H1 (cell line): ENCODE results near the gene AMHR2. TPM values are rescaled to one million over a fixed set of nuclear protein-coding genes. Genes with fewer than 3 reads are reported as not detected.

Experiments
- CTCF ChIA-PET: fragments of 300-600 bp; sonication (Branson Sonifier 250); formaldehyde crosslinking; loops from one replicate; lab custom pipeline; 2021; ENCODE audit not compliant: partially characterized antibody; lab: Charles Lee
- POLR2A ChIA-PET: fragments of 300-600 bp; sonication (Branson Sonifier 250); formaldehyde crosslinking; loops from one replicate; lab custom pipeline; 2021; ENCODE audit warnings: inconsistent platforms; ENCODE audit not compliant: partially characterized antibody; lab: Charles Lee
- DNase-seq, 2 experiments: peaks; one replicate each; pipeline versions ENCODE4 v3.0.0 to v3.0.0-alpha.2; 2010 to 2022; ENCODE audit warnings: low spot score in 2 of 2, low read depth in 1 of 2, mixed read lengths in 1 of 2
- FAIRE-seq: peaks from 2 replicates; lab custom pipeline; 2011; peaks lifted over from hg19 to GRCh38; lab: Jason Lieb, UNC
- H2AFZ ChIP-seq: 2 replicates; pipeline ENCODE4 v1.8.1; 2012; ENCODE audit warnings: low read length, inconsistent platforms
- H2AK5ac ChIP-seq: 2 replicates; pipeline ENCODE4 v1.6.1; 2013; ENCODE audit warnings: low read depth, low read length
- H2BK120ac ChIP-seq: replicated peaks from 2 replicates; pipeline ENCODE3; 2013; ENCODE audit warnings: low read depth, low read length, inconsistent platforms
- H2BK12ac ChIP-seq: 2 replicates; pipeline ENCODE4 v1.6.1; 2013; ENCODE audit warnings: low read depth, low read length
- H2BK15ac ChIP-seq: 2 replicates; pipeline ENCODE4 v1.6.1; 2013; ENCODE audit warnings: low read length
- H2BK20ac ChIP-seq: 2 replicates; pipeline ENCODE4 v1.6.1; 2013; ENCODE audit warnings: low read length
- H2BK5ac ChIP-seq: 2 replicates; pipeline ENCODE4 v1.6.1; 2013; ENCODE audit warnings: low read depth, low read length
- H3K14ac ChIP-seq: 2 replicates; pipeline ENCODE4 v1.6.1; 2013; ENCODE audit warnings: inconsistent platforms; ENCODE audit not compliant: insufficient read length
- H3K18ac ChIP-seq: 2 replicates; pipeline ENCODE4 v1.6.1; 2013; ENCODE audit warnings: low read length; ENCODE audit errors: extremely low read depth
- H3K23ac ChIP-seq: 2 replicates; pipeline ENCODE4 v1.6.1; 2013; ENCODE audit warnings: inconsistent platforms; ENCODE audit not compliant: insufficient read length
- H3K23me2 ChIP-seq: 2 replicates; pipeline ENCODE4 v1.6.1; 2013; ENCODE audit warnings: low read depth, low read length
- H3K27ac ChIP-seq: 2 replicates; pipeline ENCODE4 v1.6.1; 2011; ENCODE audit warnings: low read depth, low read length, inconsistent platforms
- H3K27me3 ChIP-seq, 4 experiments: replicated peaks in 1 of 4; 1 replicate in 1 of 4; 2 replicates in 3 of 4; pipeline versions ENCODE4 v1.6.1 to v1.8.1; 2011 to 2013; ENCODE audit warnings: low read length in 3 of 4, mild to moderate bottlenecking in 3 of 4, inconsistent platforms in 2 of 4, mixed read lengths in 2 of 4, moderate library complexity in 1 of 4; ENCODE audit not compliant: control insufficient read depth in 3 of 4, insufficient read depth in 3 of 4; ENCODE audit errors: extremely low read depth in 1 of 4
- H3K36me3 ChIP-seq, 4 experiments: 2 replicates each; pipeline versions ENCODE4 v1.6.1 to v1.8.1; 2011 to 2013; ENCODE audit warnings: mild to moderate bottlenecking in 4 of 4, low read length in 3 of 4, moderate library complexity in 2 of 4, control low read depth in 1 of 4, inconsistent platforms in 1 of 4; ENCODE audit not compliant: insufficient read depth in 4 of 4, control insufficient read depth in 2 of 4
- H3K4ac ChIP-seq: replicated peaks from 2 replicates; pipeline ENCODE3; 2013; ENCODE audit warnings: low read length, low read depth, mixed read lengths, inconsistent platforms; ENCODE audit not compliant: insufficient read length
- H3K4me1 ChIP-seq, 4 experiments: replicated peaks in 1 of 4; 1 replicate in 1 of 4; 2 replicates in 3 of 4; pipeline versions ENCODE4 v1.6.1 to v1.8.1; 2011 to 2013; ENCODE audit warnings: low read length in 3 of 4, inconsistent platforms in 2 of 4, mixed read lengths in 1 of 4; ENCODE audit not compliant: insufficient read depth in 4 of 4, control insufficient read depth in 3 of 4
- H3K4me2 ChIP-seq, 2 experiments: 2 replicates each; pipeline versions ENCODE4 v1.6.1 to v1.8.1; 2011 to 2013; ENCODE audit warnings: low read depth in 2 of 2, low read length in 2 of 2, control low read depth in 1 of 2, inconsistent platforms in 1 of 2, mild to moderate bottlenecking in 1 of 2; ENCODE audit not compliant: insufficient read depth in 1 of 2
- H3K4me3 ChIP-seq, 4 experiments: fragments of 200-600, 300-600 bp in 1 of 4; sonication (generic), shearing (Covaris generic), sonication (Bioruptor Twin) in 1 of 4; 2 replicates each; pipeline versions ENCODE4 v1.5.1 to v1.8.1; 2011 to 2016; ENCODE audit warnings: low read length in 4 of 4, low read depth in 3 of 4, control low read depth in 2 of 4, inconsistent platforms in 2 of 4, mild to moderate bottlenecking in 2 of 4, mixed read lengths in 1 of 4, moderate library complexity in 1 of 4; ENCODE audit not compliant: insufficient read depth in 2 of 4; ENCODE audit errors: extremely low read depth in 1 of 4
- H3K56ac ChIP-seq: replicated peaks from 2 replicates; pipeline ENCODE3; 2013; ENCODE audit warnings: low read depth, mild to moderate bottlenecking, mixed read lengths, low read length, inconsistent platforms; ENCODE audit not compliant: insufficient read length
- H3K79me1 ChIP-seq: 2 replicates; pipeline ENCODE4 v1.6.1; 2013; ENCODE audit warnings: low read depth, low read length, control low read depth
- H3K79me2 ChIP-seq, 2 experiments: 2 replicates each; pipeline versions ENCODE4 v1.6.1 to v1.8.1; 2012 to 2013; ENCODE audit warnings: low read length in 2 of 2, mild to moderate bottlenecking in 2 of 2, inconsistent platforms in 1 of 2; ENCODE audit not compliant: insufficient read depth in 2 of 2, control insufficient read depth in 1 of 2
- H3K9ac ChIP-seq, 4 experiments: replicated peaks in 1 of 4; 1 replicate in 1 of 4; 2 replicates in 3 of 4; pipeline versions ENCODE4 v1.6.1 to v1.8.1; 2011 to 2013; ENCODE audit warnings: low read depth in 3 of 4, low read length in 3 of 4, control low read depth in 2 of 4, mild to moderate bottlenecking in 2 of 4, moderate library complexity in 2 of 4, inconsistent platforms in 1 of 4; ENCODE audit errors: extremely low read depth in 1 of 4
- H3K9me3 ChIP-seq, 2 experiments: 2 replicates each; pipeline versions ENCODE4 v1.6.1 to v1.8.1; 2012 to 2013; ENCODE audit warnings: mild to moderate bottlenecking in 2 of 2, moderate library complexity in 2 of 2, control low read depth in 1 of 2, inconsistent platforms in 1 of 2, low read depth in 1 of 2, low read length in 1 of 2, mixed read lengths in 1 of 2; ENCODE audit not compliant: insufficient read depth in 2 of 2
- H4K20me1 ChIP-seq, 2 experiments: replicated peaks in 1 of 2; 2 replicates each; pipeline versions ENCODE3 to v1.8.1; 2011 to 2013; ENCODE audit warnings: inconsistent platforms in 2 of 2, low read length in 2 of 2, mild to moderate bottlenecking in 1 of 2; ENCODE audit not compliant: insufficient read depth in 2 of 2, control insufficient read depth in 1 of 2
- H4K5ac ChIP-seq: 2 replicates; pipeline ENCODE4 v1.6.1; 2013; ENCODE audit warnings: low read length, low read depth, mixed read lengths, inconsistent platforms; ENCODE audit not compliant: insufficient read length
- H4K8ac ChIP-seq: 2 replicates; pipeline ENCODE4 v1.8.0; 2013; ENCODE audit warnings: mild to moderate bottlenecking, moderate library complexity, low read length, inconsistent platforms; ENCODE audit not compliant: insufficient read depth; ENCODE audit errors: extremely low read depth
- H4K91ac ChIP-seq: replicated peaks from 2 replicates; pipeline ENCODE3; 2013; ENCODE audit warnings: low read length, mixed read lengths, inconsistent platforms; ENCODE audit not compliant: insufficient read length
- KDM4A ChIP-seq: IDR thresholded peaks from one replicate; pipeline ENCODE4 v1.7.1; 2012; ENCODE audit warnings: low read depth, mild to moderate bottlenecking, moderate library complexity, low read length, inconsistent platforms; ENCODE audit not compliant: severe bottlenecking
- KDM5A ChIP-seq: fragments of 200-600 bp; IDR thresholded peaks from 2 replicates; pipeline ENCODE4 v1.7.1; 2012; ENCODE audit warnings: mild to moderate bottlenecking, low read length, inconsistent platforms, mixed read lengths
- POLR2AphosphoS5 ChIP-seq: IDR thresholded peaks from 2 replicates; pipeline ENCODE4 v1.6.1; 2011; ENCODE audit warnings: low read depth, low read length
- TEAD4 ChIP-seq: IDR thresholded peaks from 2 replicates; pipeline ENCODE4 v1.6.1; 2012; ENCODE audit warnings: low read depth, low read length, inconsistent platforms, mixed read lengths
- WGBS, 2 experiments: shearing (Covaris generic) in 1 of 2; methylation state at CpG; one replicate each; pipeline versions ENCODE4 v1.1.6 to v1.1.7; 2013 to 2015; ENCODE audit warnings: low lambda C conversion rate in 2 of 2, mixed read lengths in 2 of 2, inconsistent platforms in 1 of 2, low coverage in 1 of 2, missing lambda C conversion rate in 1 of 2; ENCODE audit not compliant: insufficient replicate concordance in 2 of 2, insufficient coverage in 1 of 2, insufficient read length in 1 of 2; ENCODE audit errors: extremely low coverage in 1 of 2, missing lambda C conversion rate in 1 of 2; 5-methylcytosine and 5-hydroxymethylcytosine counted together
- polyA plus RNA-seq, 7 experiments: library from polyadenylated mRNA; depleted of rRNA in 3 of 7; stranded (reverse) in 5 of 7; unstranded in 2 of 7; fragments of >200 nt in 5 of 7; fragments of 200-250 nt in 2 of 7; gene quantifications; 1 replicate in 5 of 7; 2 replicates in 1 of 7; 4 replicates in 1 of 7; pipeline versions ENCODE4 v1.2.1 to v1.2.3, GENCODE V29; 2011 to 2013; ENCODE audit warnings: missing spikeins in 2 of 7, mixed read lengths in 2 of 7
- total RNA-seq: library from RNA; stranded (reverse); fragmentation: NEBNext Ultra II Directional; extraction: Animal tissue kit (Norgen Biotek cat#: 25700); gene quantifications from 2 replicates; pipeline ENCODE4 v1.2.1, GENCODE V29; 2021
- TF ChIP-seq, protein P1 (sequence below): IDR thresholded peaks from 2 replicates; pipeline ENCODE4 v1.6.1; 2011; ENCODE audit warnings: low read depth, mild to moderate bottlenecking, low read length; ENCODE audit not compliant: insufficient read depth

Gene AMHR2
- total and polyA plus RNA-seq, 2 of the 8 experiments (the other 6 are each of a cell fraction or from before 2014, with no cell fraction given): 0.29 to 0.35 TPM

DNA sequence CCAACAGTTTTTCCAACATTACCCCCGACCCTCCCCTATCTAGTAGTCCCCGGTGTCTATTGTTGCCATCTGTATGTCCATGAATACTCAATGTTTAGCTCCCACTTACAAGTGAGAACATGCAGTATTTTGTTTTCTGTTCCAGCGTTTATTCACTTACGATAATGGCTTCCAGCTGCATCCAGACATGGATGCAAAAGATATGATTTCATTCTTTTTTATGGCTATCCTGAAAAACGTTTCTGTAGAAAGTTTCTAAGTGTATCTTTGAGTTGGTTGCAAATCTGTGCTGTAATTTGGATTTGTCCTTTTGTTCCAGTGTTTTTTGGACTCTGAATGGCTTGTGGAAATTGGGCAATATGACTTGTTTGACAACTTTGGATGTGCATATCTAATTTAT is 31.9 kb upstream of the AMHR2 start:
- Histone ChIP-seq H4K91ac (no peak overlapping the region), H3K4me2 (no peak overlapping the region), H2AK5ac (no peak overlapping the region), H4K8ac (no peak overlapping the region), H3K23ac (no peak overlapping the region), H2BK20ac (no peak overlapping the region), H2BK120ac (no peak overlapping the region), H3K79me1 (peaks cover 3% of the 10 kb centered on the region; the same call in 1 of the 2 replicates), H3K56ac (no peak overlapping the region), H3K4me1 (no peaks in the 10 kb centered on the region), H3K27me3 (no peaks in the 10 kb centered on the region), H4K5ac (no peak overlapping the region), H2BK15ac (no peak overlapping the region), H3K23me2 (no peaks in the 10 kb centered on the region), H3K14ac (no peak overlapping the region), H3K27ac (no peak overlapping the region), H2BK5ac (no peak overlapping the region), H3K79me2 (peaks cover 0 to 68% of the 10 kb centered on the region in 2 experiments; a peak in 2 of 4 replicates), H3K4ac (no peak overlapping the region), H3K36me3 (peaks cover 0 to 18% (median 3%) of the 10 kb centered on the region in 4 experiments; a peak in 3 of 8 replicates), H3K4me3 (no peak overlapping the region), H2BK12ac (no peak overlapping the region), H2AFZ (no peak overlapping the region), H4K20me1 (peaks cover 0 to 2% of the 10 kb centered on the region in 2 experiments), H3K9me3 (no peaks in the 10 kb centered on the region), H3K9ac (no peak overlapping the region), H3K18ac (no peak overlapping the region)
- DNase-seq (no peak), FAIRE-seq (no peak)
- ChIA-PET CTCF (interaction anchor here (0.6 to 2.4 kb wide), 3 partner anchors 10 to 69 kb away, joined by 3 to 14 read pairs (median 5); partner anchors contain the start of gene AAAS), POLR2A (interaction anchor here (0.9 to 2.8 kb wide), 5 partner anchors 10 to 62 kb away, joined by 3 to 9 read pairs (median 4); no protein-coding TSS in a partner anchor)
- WGBS, 2 experiments: 84% methylated on average over 5 of the region's 5 CpGs; no CpG with 5 or more reads in 1 of the 2 experiments
- TF ChIP-seq TEAD4: no peak
- no peak for TF ChIP-seq KDM4A
- no peak for TF ChIP-seq KDM5A
- no peak for TF ChIP-seq POLR2AphosphoS5
- TF ChIP-seq, protein P1, sequence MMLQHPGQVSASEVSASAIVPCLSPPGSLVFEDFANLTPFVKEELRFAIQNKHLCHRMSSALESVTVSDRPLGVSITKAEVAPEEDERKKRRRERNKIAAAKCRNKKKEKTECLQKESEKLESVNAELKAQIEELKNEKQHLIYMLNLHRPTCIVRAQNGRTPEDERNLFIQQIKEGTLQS: no peak
